PC-3 (cell line): Measurements from ENCODE around the gene STRN.
"Not testable (repeated sequence)": the region's sequence is repeated elsewhere in the genome, so short reads cannot be mapped to it uniquely, and the experiment has no call there.

Source experiments
- EZH2 ChIP-seq: fragments of 300-600 bp; sonication (generic); IDR thresholded peaks from one replicate; pipeline ENCODE4 v1.6.1; 2017; ENCODE audit warnings: antibody characterized with exemption, mild to moderate bottlenecking, low read length; ENCODE audit not compliant: unreplicated experiment
- EZH2phosphoT487 ChIP-seq: fragments of 300-600 bp; sonication (generic); IDR thresholded peaks from 2 replicates; pipeline ENCODE4 v1.6.1; 2018; ENCODE audit warnings: mild to moderate bottlenecking, antibody characterized with exemption, low read length, borderline replicate concordance
- TF ChIP-seq, protein P1 (sequence below): fragments of 300-600 bp; sonication (generic); conservative IDR thresholded peaks from 2 replicates; pipeline ENCODE4 v1.5.1; 2017; ENCODE audit warnings: antibody characterized with exemption, low read depth, mild to moderate bottlenecking, low read length

DNA sequence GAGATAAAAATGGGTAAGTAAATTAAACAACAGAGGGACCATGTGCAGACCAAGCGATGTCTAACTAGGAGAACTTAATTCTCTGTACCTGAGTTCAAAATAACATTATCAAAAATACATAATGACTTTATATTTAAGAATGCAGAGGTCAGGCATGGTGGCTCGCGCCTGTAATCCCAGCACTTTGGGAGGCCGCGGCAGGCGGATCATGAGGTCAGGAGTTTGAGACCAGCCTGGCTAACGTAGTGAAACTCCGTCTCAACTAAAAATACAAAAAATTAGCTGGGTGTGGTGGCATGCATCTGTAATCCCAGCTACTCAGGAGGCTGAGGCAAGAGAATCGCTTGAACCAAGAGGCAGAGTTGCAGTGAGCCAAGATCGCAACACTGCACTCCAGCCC, 21.1 kb downstream of the STRN start:
- TF ChIP-seq, protein P1, sequence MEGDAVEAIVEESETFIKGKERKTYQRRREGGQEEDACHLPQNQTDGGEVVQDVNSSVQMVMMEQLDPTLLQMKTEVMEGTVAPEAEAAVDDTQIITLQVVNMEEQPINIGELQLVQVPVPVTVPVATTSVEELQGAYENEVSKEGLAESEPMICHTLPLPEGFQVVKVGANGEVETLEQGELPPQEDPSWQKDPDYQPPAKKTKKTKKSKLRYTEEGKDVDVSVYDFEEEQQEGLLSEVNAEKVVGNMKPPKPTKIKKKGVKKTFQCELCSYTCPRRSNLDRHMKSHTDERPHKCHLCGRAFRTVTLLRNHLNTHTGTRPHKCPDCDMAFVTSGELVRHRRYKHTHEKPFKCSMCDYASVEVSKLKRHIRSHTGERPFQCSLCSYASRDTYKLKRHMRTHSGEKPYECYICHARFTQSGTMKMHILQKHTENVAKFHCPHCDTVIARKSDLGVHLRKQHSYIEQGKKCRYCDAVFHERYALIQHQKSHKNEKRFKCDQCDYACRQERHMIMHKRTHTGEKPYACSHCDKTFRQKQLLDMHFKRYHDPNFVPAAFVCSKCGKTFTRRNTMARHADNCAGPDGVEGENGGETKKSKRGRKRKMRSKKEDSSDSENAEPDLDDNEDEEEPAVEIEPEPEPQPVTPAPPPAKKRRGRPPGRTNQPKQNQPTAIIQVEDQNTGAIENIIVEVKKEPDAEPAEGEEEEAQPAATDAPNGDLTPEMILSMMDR: not testable (repeated sequence)
- TF ChIP-seq EZH2phosphoT487, EZH2: not testable (repeated sequence)
